ENCODE data around the gene ALK. TPM values are rescaled to one million over a fixed set of nuclear protein-coding genes. Genes with fewer than 3 reads are reported as not detected.

Gene ALK
- total RNA-seq, 1 experiment from 2014 or later, result 0.07 TPM

- peaks cover 11% of the 10 kb centered on the region for H3K27me3 Mint-ChIP-seq (ENCODE audit: insufficient read depth, unreplicated experiment)
- ChIA-PET CTCF (no interaction called here), POLR2A (no interaction called here)
- no peaks in the 10 kb centered on the region for H3K4me1 Mint-ChIP-seq (ENCODE audit: insufficient read depth, unreplicated experiment)
- no peak overlapping the region for H3K4me3 Mint-ChIP-seq (ENCODE audit: unreplicated experiment)
- intact Hi-C loops (cut with micrococcal nuclease), result loop anchor here (1.0 kb wide), 1 partner anchor 47 kb away; no protein-coding TSS in a partner anchor
- no peak overlapping the region for H3K27ac Mint-ChIP-seq (ENCODE audit: low read depth, unreplicated experiment)
- no TSS peak for BruUV-seq (replicated peaks)
- no peaks in the 10 kb centered on the region for H3K36me3 Mint-ChIP-seq (ENCODE audit: insufficient read depth, unreplicated experiment)
- DNase-seq (ENCODE audit: unreplicated experiment), result no peak
- H3K9me3 Mint-ChIP-seq (ENCODE audit: unreplicated experiment), result no peaks in the 10 kb centered on the region
- no peak for TF ChIP-seq CTCF (IDR thresholded peaks at IDR 0.05; ENCODE audit: unreplicated experiment)
These were observed 341.2 kb downstream of the ALK start for GRCh38 chr2:29580223-29580622.

- Mint-ChIP-seq H3K36me3 (ENCODE audit: insufficient read depth, unreplicated experiment) (no peaks in the 10 kb centered on the region), H3K27me3 (ENCODE audit: insufficient read depth, unreplicated experiment) (peaks cover 11% of the 10 kb centered on the region), H3K27ac (ENCODE audit: low read depth, unreplicated experiment) (no peak overlapping the region), H3K4me3 (ENCODE audit: unreplicated experiment) (no peak overlapping the region), H3K4me1 (ENCODE audit: insufficient read depth, unreplicated experiment) (no peaks in the 10 kb centered on the region), H3K9me3 (ENCODE audit: unreplicated experiment) (no peaks in the 10 kb centered on the region)
- DNase-seq (ENCODE audit: unreplicated experiment), result no peak
- intact Hi-C loops (cut with micrococcal nuclease), result loop anchor here (1.0 kb wide), 1 partner anchor 46 kb away; no protein-coding TSS in a partner anchor
- no peak for TF ChIP-seq CTCF (IDR thresholded peaks at IDR 0.05; ENCODE audit: unreplicated experiment)
- no TSS peak for BruUV-seq (replicated peaks)
- ChIA-PET POLR2A (no interaction called here), CTCF (no interaction called here)
These were observed 341.8 kb downstream of the ALK start for GRCh38 chr2:29579495-29580169.

- intact Hi-C loops (cut with micrococcal nuclease), result no loop called here
- H3K27ac Mint-ChIP-seq (ENCODE audit: low read depth, unreplicated experiment), result no peak overlapping the region
- peaks cover 11% of the 10 kb centered on the region for H3K27me3 Mint-ChIP-seq (ENCODE audit: insufficient read depth, unreplicated experiment)
- H3K4me3 Mint-ChIP-seq (ENCODE audit: unreplicated experiment), result no peak overlapping the region
- H3K36me3 Mint-ChIP-seq (ENCODE audit: insufficient read depth, unreplicated experiment), result no peaks in the 10 kb centered on the region
- POLR2A ChIA-PET, result no interaction called here
- DNase-seq (ENCODE audit: unreplicated experiment), result no peak
- no peak for TF ChIP-seq CTCF (IDR thresholded peaks at IDR 0.05; ENCODE audit: unreplicated experiment)
- H3K4me1 Mint-ChIP-seq (ENCODE audit: insufficient read depth, unreplicated experiment), result no peaks in the 10 kb centered on the region
- no TSS peak for BruUV-seq (replicated peaks)
- no peaks in the 10 kb centered on the region for H3K9me3 Mint-ChIP-seq (ENCODE audit: unreplicated experiment)
- CTCF ChIA-PET, result no interaction called here
These were observed 343.2 kb downstream of the ALK start for GRCh38 chr2:29578084-29578598.

- H3K27ac Mint-ChIP-seq (ENCODE audit: low read depth, unreplicated experiment), result no peak overlapping the region
These were observed 345.2 kb downstream of the ALK start for GRCh38 chr2:29576231-29576630.

More at GRCh38 chr2:29576231-29576630, 345.2 kb downstream of the ALK start:
- H3K4me3 Mint-ChIP-seq (ENCODE audit: unreplicated experiment), result no peak overlapping the region
- no peak for DNase-seq (ENCODE audit: unreplicated experiment)
- no peak for TF ChIP-seq CTCF (IDR thresholded peaks at IDR 0.05; ENCODE audit: unreplicated experiment)
- H3K27me3 Mint-ChIP-seq (ENCODE audit: insufficient read depth, unreplicated experiment), result peaks cover 11% of the 10 kb centered on the region
- intact Hi-C loops (cut with micrococcal nuclease), result no loop called here
- CTCF ChIA-PET, result interaction anchor here (0.7 kb wide), 1 partner anchor 23 kb away, joined by 3 read pairs; no protein-coding TSS in a partner anchor
- POLR2A ChIA-PET, result interaction anchor here (0.6 kb wide), 1 partner anchor 69 kb away, joined by 3 read pairs; no protein-coding TSS in a partner anchor
- no TSS peak for BruUV-seq (replicated peaks)
- no peaks in the 10 kb centered on the region for H3K36me3 Mint-ChIP-seq (ENCODE audit: insufficient read depth, unreplicated experiment)
- H3K4me1 Mint-ChIP-seq (ENCODE audit: insufficient read depth, unreplicated experiment), result no peaks in the 10 kb centered on the region
- no peaks in the 10 kb centered on the region for H3K9me3 Mint-ChIP-seq (ENCODE audit: unreplicated experiment)

Measured in MCF 10A (cell line).